K562 (cell line): ENCODE results near the gene GPR82. TPM values are rescaled to one million over a fixed set of nuclear protein-coding genes. Genes with fewer than 3 reads are reported as not detected.

Source experiments
- ATAC-seq: fragments of 200-7000 bp; cut with Tn5 transposase; 3 replicates; pipeline ENCODE4 v1.9.1; 2020; ENCODE audit warnings: moderate library complexity
- BruUV-seq: library from RNA; stranded (reverse); fragments of 400-500 nt; replicated peaks from 2 replicates; lab custom pipeline; 2021; lab: Mats Ljungman, UMichigan
- CTCF ChIA-PET: fragments of 300-600 bp; formaldehyde crosslinking; extraction: SDS; loops from one replicate; lab custom pipeline; 2021; ENCODE audit warnings: low intra/inter-chr PET ratio; lab: Yijun Ruan, JAX
- POLR2A ChIA-PET: fragments of 300-600, 350-650 bp; sonication (Branson Sonifier 250); formaldehyde crosslinking; extraction: SDS; loops from one replicate; lab custom pipeline; 2021; ENCODE audit warnings: antibody characterized with exemption, inconsistent platforms; lab: Yijun Ruan, JAX
- DNase-seq, 4 experiments: peaks; one replicate each; pipeline versions ENCODE4 v3.0.0 to v3.0.0-alpha.2; 2011 to 2018; ENCODE audit warnings: low spot score in 3 of 4, mixed read lengths in 3 of 4; ENCODE audit errors: extremely low read depth in 1 of 4
- FAIRE-seq: peaks from 2 replicates; lab custom pipeline; 2011; peaks lifted over from hg19 to GRCh38; lab: Jason Lieb, UNC
- H2AFZ ChIP-seq: 2 replicates; pipeline ENCODE4 v1.6.0; 2011; ENCODE audit warnings: low read depth, low read length, control low read depth, inconsistent platforms
- H3K27ac ChIP-seq: fragments of 200-600 bp; 3 replicates; pipeline ENCODE4 v1.8.0; 2011; ENCODE audit warnings: low read depth, mild to moderate bottlenecking, control low read depth, inconsistent platforms, low read length, moderate library complexity, mixed read lengths; ENCODE audit errors: extremely low read depth
- H3K27me3 ChIP-seq, 2 experiments: fragments of 300-600 bp in 1 of 2; 2 replicates in 1 of 2; 3 replicates in 1 of 2; pipeline versions ENCODE4 v1.6.0 to v1.8.0; 2011; ENCODE audit warnings: inconsistent platforms in 2 of 2, low read length in 2 of 2, mild to moderate bottlenecking in 1 of 2, mixed read lengths in 1 of 2, moderate library complexity in 1 of 2; ENCODE audit not compliant: control insufficient read depth in 2 of 2, insufficient read depth in 2 of 2
- H3K36me3 ChIP-seq: fragments of 300-600 bp; 3 replicates; pipeline ENCODE4 v1.8.0; 2011; ENCODE audit warnings: mild to moderate bottlenecking, low read length, inconsistent platforms; ENCODE audit not compliant: control insufficient read depth, insufficient read depth
- H3K4me1 ChIP-seq, 2 experiments: fragments of 200-600 bp in 1 of 2; replicated peaks in 1 of 2; 2 replicates in 1 of 2; 3 replicates in 1 of 2; pipeline versions ENCODE4 v1.5.1 to v1.8.0; 2011; ENCODE audit warnings: inconsistent platforms in 2 of 2, low read length in 2 of 2, mild to moderate bottlenecking in 1 of 2, mixed read lengths in 1 of 2, moderate library complexity in 1 of 2; ENCODE audit not compliant: control insufficient read depth in 2 of 2, insufficient read depth in 2 of 2
- H3K4me2 ChIP-seq: 2 replicates; pipeline ENCODE4 v1.6.1; 2011; ENCODE audit warnings: low read length, control low read depth, inconsistent platforms, mixed read lengths; ENCODE audit not compliant: insufficient read depth
- H3K4me3 ChIP-seq: fragments of 200-600 bp; sonication (generic), shearing (Covaris generic); 2 replicates; pipeline ENCODE4 v1.5.1; 2016; ENCODE audit warnings: control low read depth, inconsistent platforms
- H3K79me2 ChIP-seq: fragments of 200-600 bp; 3 replicates; pipeline ENCODE4 v1.8.0; 2011; ENCODE audit warnings: low read length, inconsistent platforms; ENCODE audit not compliant: control insufficient read depth, insufficient read depth
- H3K9ac ChIP-seq, 2 experiments: 2 replicates each; pipeline versions ENCODE4 v1.6.0 to v1.6.1; 2011; ENCODE audit warnings: low read depth in 2 of 2, low read length in 2 of 2, control low read depth in 1 of 2, inconsistent platforms in 1 of 2, mild to moderate bottlenecking in 1 of 2, mixed read lengths in 1 of 2; ENCODE audit not compliant: insufficient read depth in 1 of 2
- H3K9me1 ChIP-seq: one replicate; pipeline ENCODE4 v1.6.0; 2011; ENCODE audit warnings: inconsistent platforms, mild to moderate bottlenecking, low read length, moderate library complexity; ENCODE audit not compliant: control insufficient read depth, insufficient read depth
- H3K9me3 ChIP-seq: replicated peaks from 2 replicates; pipeline ENCODE4 v1.5.1; 2011; ENCODE audit warnings: low read depth, low read length, inconsistent platforms; ENCODE audit not compliant: control insufficient read depth, insufficient read depth
- H4K20me1 ChIP-seq: replicated peaks from 2 replicates; pipeline ENCODE4 v1.6.1; 2011; ENCODE audit warnings: low read length, inconsistent platforms, mixed read lengths; ENCODE audit not compliant: control insufficient read depth, insufficient read depth
- ATF3 ChIP-seq, 2 experiments: fragments of 450-650 bp in 1 of 2; sonication (generic) in 1 of 2; formaldehyde crosslinking in 1 of 2; IDR thresholded peaks in 1 of 2; conservative IDR thresholded peaks in 1 of 2; 2 replicates each; pipeline versions ENCODE4 v1.6.1 to v1.8.1; 2016 to 2023; ENCODE audit warnings: mild to moderate bottlenecking in 2 of 2, moderate library complexity in 2 of 2, inconsistent platforms in 1 of 2, missing genetic modification reagents in 1 of 2
- CHAMP1 ChIP-seq: fragments of 450-650 bp; IDR thresholded peaks from 2 replicates; pipeline ENCODE4 v1.6.1; 2016; ENCODE audit warnings: mild to moderate bottlenecking
- MNT ChIP-seq, 2 experiments: fragments of 450-650 bp; conservative IDR thresholded peaks; 2 replicates each; pipeline ENCODE4 v1.6.1; 2017; ENCODE audit warnings: mild to moderate bottlenecking in 2 of 2, moderate library complexity in 2 of 2
- PRDM10 ChIP-seq: fragments of 450-650 bp; IDR thresholded peaks from 2 replicates; pipeline ENCODE4 v1.6.1; 2018; ENCODE audit not compliant: partially characterized antibody
- TCF7 ChIP-seq: sonication (generic); IDR thresholded peaks from 2 replicates; pipeline ENCODE4 v1.6.1; 2016; ENCODE audit warnings: antibody characterized with exemption, borderline replicate concordance
- TSC22D4 ChIP-seq: fragments of 450-650 bp; IDR thresholded peaks from 2 replicates; pipeline ENCODE4 v1.6.1; 2016; ENCODE audit warnings: missing genetic modification characterization, missing biosample characterization, control low read depth
- ZNF12 ChIP-seq: sonication (generic); formaldehyde crosslinking; IDR thresholded peaks from 2 replicates; pipeline ENCODE4 v1.4.0; 2020; ENCODE audit warnings: mild to moderate bottlenecking, missing genetic modification reagents
- ZNF584 ChIP-seq: fragments of 200-800 bp; sonication (Bioruptor generic); IDR thresholded peaks from 2 replicates; pipeline ENCODE4 v1.6.1; 2016; ENCODE audit warnings: low read depth, mild to moderate bottlenecking, missing genetic modification characterization, missing compliant biosample characterization
- ZNF589 ChIP-seq: fragments of 200-800 bp; sonication (Bioruptor generic); IDR thresholded peaks from 2 replicates; pipeline ENCODE4 v1.6.1; 2016; ENCODE audit warnings: low read depth, missing genetic modification characterization, missing compliant biosample characterization
- ZNF76 ChIP-seq: fragments of 250-450 bp; sonication (Bioruptor Pico); IDR thresholded peaks from 2 replicates; pipeline ENCODE4 v1.4.0; 2020; ENCODE audit warnings: mild to moderate bottlenecking, moderate library complexity, borderline replicate concordance
- WGBS: fragments of 100-300 bp; shearing (Covaris generic); methylation state at CpG from one replicate; pipeline ENCODE4 v1.1.6; 2016; ENCODE audit warnings: low coverage, mixed read lengths; ENCODE audit not compliant: insufficient coverage; ENCODE audit errors: missing lambda C conversion rate; 5-methylcytosine and 5-hydroxymethylcytosine counted together
- in situ Hi-C: fragments of 300-500 bp; cut with MboI; formaldehyde crosslinking; loops from 4 replicates; pipeline ENCODE4 v1.15.0; 2018; ENCODE audit warnings: inconsistent platforms, mixed read lengths
- intact Hi-C: fragments of 100-400 bp; cut with micrococcal nuclease; formaldehyde crosslinking; loops from 2 replicates; pipeline ENCODE4 v1.14.2; 2022
- polyA plus RNA-seq, 8 experiments: library from polyadenylated mRNA; depleted of rRNA in 4 of 8; stranded (reverse) in 5 of 8; unstranded in 3 of 8; fragments of >200 nt; fragmentation: Nextera tagmentation in 2 of 8; fragmentation: Illumina TruSeq in 1 of 8; extraction: Ambion mirVana in 2 of 8; extraction: Trizol in 1 of 8; gene quantifications; 2 replicates each; pipeline versions ENCODE4 v1.2.1 to v1.2.3, GENCODE V29; 2011 to 2014; ENCODE audit warnings: inconsistent platforms in 1 of 8, missing spikeins in 1 of 8
- total RNA-seq, 7 experiments: library from RNA; depleted of rRNA in 6 of 7; stranded (reverse); fragments of >200 nt in 6 of 7; fragmentation: Illumina TruSeq in 2 of 7; extraction: Trizol in 2 of 7; gene quantifications; 2 replicates each; pipeline versions ENCODE4 v1.2.1 to v1.2.3, GENCODE V29; 2011 to 2021; ENCODE audit warnings: low replicate concordance in 1 of 7

The GPR82 gene
- total and polyA plus RNA-seq, 9 of the 15 experiments (the other 6 are each of a cell fraction or from before 2014, with no cell fraction given), result not detected

GRCh38 chrX:41677183-41678060 lies 46.6 kb upstream of the GPR82 start (continued):
- TF ChIP-seq CHAMP1 (no peak), MNT (conservative IDR thresholded peaks at IDR 0.05) (no peak), ZNF76 (CRISPR knock-in tag) (no peak), TCF7 (no peak), TSC22D4 (no peak)

GRCh38 chrX:41684138-41684537 lies 39.8 kb upstream of the GPR82 start:
- H3K4me3 ChIP-seq, result no peak overlapping the region
- no peak overlapping the region for H3K4me2 ChIP-seq
- H3K36me3 ChIP-seq, result no peaks in the 10 kb centered on the region
- ATAC-seq (no peak), FAIRE-seq (no peak), DNase-seq (no peak)
- in situ Hi-C loops, result no loop called here
- CTCF ChIA-PET, result no interaction called here
- WGBS, result 15% methylated on average over 3 of the region's 3 CpGs
- H3K4me1 ChIP-seq, result no peaks in the 10 kb centered on the region
- H3K79me2 ChIP-seq, result no peaks in the 10 kb centered on the region
- H3K9me1 ChIP-seq, result no peaks in the 10 kb centered on the region
- no peak overlapping the region for H2AFZ ChIP-seq
- BruUV-seq, result no TSS peak
- POLR2A ChIA-PET, result no interaction called here
- no peak overlapping the region for H3K27ac ChIP-seq
- intact Hi-C loops, result no loop called here
- H3K9ac ChIP-seq, result no peak overlapping the region
- no peaks in the 10 kb centered on the region for H4K20me1 ChIP-seq
- H3K27me3 ChIP-seq, result no peaks in the 10 kb centered on the region
- H3K9me3 ChIP-seq, result no peaks in the 10 kb centered on the region
- TF ChIP-seq ZNF12 (CRISPR knock-in tag), result no peak
- TF ChIP-seq PRDM10, result no peak
- no peak for TF ChIP-seq ZNF589 (CRISPR knock-in tag)
- no peak for TF ChIP-seq ZNF584 (CRISPR knock-in tag)
- no peak for TF ChIP-seq ATF3 (IDR thresholded peaks at IDR 0.05)
- TF ChIP-seq ATF3 (CRISPR knock-in tag; conservative IDR thresholded peaks at IDR 0.05), result no peak
